GM12891 (cell line): Measurements from ENCODE around the gene CCR5AS.

Experiments
- POLR2A ChIP-seq: IDR thresholded peaks from 2 replicates; pipeline ENCODE4 v1.6.1; 2011; ENCODE audit warnings: low read depth, low read length, control low read depth
- POLR2AphosphoS5 ChIP-seq: IDR thresholded peaks from 2 replicates; pipeline ENCODE4 v1.6.1; 2011; ENCODE audit warnings: low read depth, low read length, control low read depth
- SPI1 ChIP-seq: IDR thresholded peaks from 2 replicates; pipeline ENCODE4 v1.6.1; 2011; ENCODE audit warnings: low read depth, low read length, control low read depth

- no peak for TF ChIP-seq POLR2A
- TF ChIP-seq POLR2AphosphoS5: no peak
- TF ChIP-seq SPI1: no peak
Observed at GRCh38 chr3:46380471-46381221, 26.2 kb downstream of the CCR5AS start.
